ENCODE measurements around the gene TMEM255A. TPM values are rescaled to one million over a fixed set of nuclear protein-coding genes. Genes with fewer than 3 reads are reported as not detected.

Gene TMEM255A
- total and polyA plus RNA-seq, 3 donors from 2014 or later, result 0.43 to 2.2 (median 0.87) TPM

- TF ChIP-seq POLR2A (IDR thresholded peaks at IDR 0.05) (no peak), CTCF (IDR thresholded peaks at IDR 0.05) (no peak)
- DNase-seq, result no peak
- intact Hi-C loops (cut with DNase I; ENCODE audit: low total_unique reads), result no loop called here
- H3K4me3 ChIP-seq, result no peak overlapping the region
- H3K36me3 ChIP-seq (ENCODE audit: low read depth, missing control alignments), result no peaks in the 10 kb centered on the region
- no peaks in the 10 kb centered on the region for H3K9me3 ChIP-seq
- H3K27ac ChIP-seq, result no peak overlapping the region
- H3K4me1 ChIP-seq, result no peaks in the 10 kb centered on the region
- H3K27me3 ChIP-seq, result no peaks in the 10 kb centered on the region
- 84 to 89% methylated on average over 5 of the region's 5 CpGs for WGBS, 2 donors
Measured at GRCh38 chrX:120316587-120317283, 5.5 kb upstream of the TMEM255A start.

DNA sequence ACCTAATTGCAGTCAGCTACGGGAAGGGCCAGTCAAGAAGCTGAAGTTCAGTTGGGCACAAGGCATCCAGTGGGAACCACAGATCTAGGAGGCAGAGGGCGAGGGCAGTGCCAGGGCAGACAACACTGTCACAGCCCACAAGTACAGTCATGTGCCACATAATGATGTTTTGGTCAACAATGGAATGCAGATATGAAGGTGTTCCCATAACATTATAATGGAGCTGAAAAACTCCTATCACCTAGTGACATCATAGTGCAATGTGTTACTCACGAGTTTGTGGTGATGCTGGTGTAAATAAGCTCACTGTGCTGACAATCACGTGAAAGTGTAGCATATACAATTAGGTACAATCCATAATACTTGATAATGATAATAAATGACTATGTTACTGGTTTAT lies 4.5 kb upstream of the TMEM255A start:
- Histone ChIP-seq H3K9me3 (no peaks in the 10 kb centered on the region), H3K27me3 (no peaks in the 10 kb centered on the region), H3K4me1 (no peaks in the 10 kb centered on the region), H3K36me3 (ENCODE audit: low read depth, missing control alignments) (no peaks in the 10 kb centered on the region), H3K27ac (no peak overlapping the region), H3K4me3 (no peak overlapping the region)
- WGBS, 2 donors, result 65 to 78% methylated on average over 4 of the region's 4 CpGs
- no peak for TF ChIP-seq POLR2A (IDR thresholded peaks at IDR 0.05)
- no peak for TF ChIP-seq CTCF (IDR thresholded peaks at IDR 0.05)
- intact Hi-C loops (cut with DNase I; ENCODE audit: low total_unique reads), result no loop called here
- no peak for DNase-seq

DNA sequence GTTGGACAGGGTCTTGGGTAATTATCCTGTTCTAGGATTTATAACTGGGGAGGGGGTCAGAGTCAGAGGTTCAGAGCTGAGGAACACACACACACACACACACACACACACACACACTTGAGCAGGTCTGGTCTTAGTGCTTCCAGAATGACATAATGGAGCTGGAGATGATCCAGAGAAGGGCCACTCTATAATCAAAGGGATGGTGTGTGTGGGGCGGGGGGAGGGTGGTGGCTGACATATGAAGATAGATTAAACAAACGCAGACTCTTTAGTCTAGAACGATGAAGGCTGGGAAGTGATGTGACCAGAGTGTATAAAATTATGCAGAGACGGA lies 434 bp upstream of the TMEM255A start:
- no peak for DNase-seq
- no peaks in the 10 kb centered on the region for H3K36me3 ChIP-seq (ENCODE audit: low read depth, missing control alignments)
- no peaks in the 10 kb centered on the region for H3K27me3 ChIP-seq
- intact Hi-C loops (cut with DNase I; ENCODE audit: low total_unique reads), result no loop called here
- H3K9me3 ChIP-seq, result no peaks in the 10 kb centered on the region
- H3K4me1 ChIP-seq, result no peaks in the 10 kb centered on the region
- TF ChIP-seq POLR2A (IDR thresholded peaks at IDR 0.05) (no peak), CTCF (IDR thresholded peaks at IDR 0.05) (no peak)
- no peak overlapping the region for H3K4me3 ChIP-seq
- H3K27ac ChIP-seq, result no peak overlapping the region
- 30 to 65% methylated on average over 4 of the region's 4 CpGs for WGBS, 2 donors

- TF ChIP-seq POLR2A (IDR thresholded peaks at IDR 0.05) (no peak), CTCF (IDR thresholded peaks at IDR 0.05) (no peak)
- Histone ChIP-seq H3K9me3 (no peaks in the 10 kb centered on the region), H3K27ac (no peak overlapping the region), H3K4me1 (no peaks in the 10 kb centered on the region), H3K4me3 (no peak overlapping the region), H3K27me3 (no peaks in the 10 kb centered on the region), H3K36me3 (ENCODE audit: low read depth, missing control alignments) (no peaks in the 10 kb centered on the region)
- WGBS, 2 donors, result 1 to 2% methylated on average over 18 to 32 of the region's 32 CpGs
- intact Hi-C loops (cut with DNase I; ENCODE audit: low total_unique reads), result no loop called here
- DNase-seq, result no peak
Measured at GRCh38 chrX:120309873-120310705, 1.2 kb downstream of the TMEM255A start.
